LNCAP (cell line): ENCODE data around the gene DNAH2.

Experiments
- TF ChIP-seq, protein P1 (sequence below): fragments of 450-650 bp; IDR thresholded peaks from 2 replicates; pipeline ENCODE4 v1.5.1; 2017; ENCODE audit warnings: mild to moderate bottlenecking

Gene DNAH2

DNA sequence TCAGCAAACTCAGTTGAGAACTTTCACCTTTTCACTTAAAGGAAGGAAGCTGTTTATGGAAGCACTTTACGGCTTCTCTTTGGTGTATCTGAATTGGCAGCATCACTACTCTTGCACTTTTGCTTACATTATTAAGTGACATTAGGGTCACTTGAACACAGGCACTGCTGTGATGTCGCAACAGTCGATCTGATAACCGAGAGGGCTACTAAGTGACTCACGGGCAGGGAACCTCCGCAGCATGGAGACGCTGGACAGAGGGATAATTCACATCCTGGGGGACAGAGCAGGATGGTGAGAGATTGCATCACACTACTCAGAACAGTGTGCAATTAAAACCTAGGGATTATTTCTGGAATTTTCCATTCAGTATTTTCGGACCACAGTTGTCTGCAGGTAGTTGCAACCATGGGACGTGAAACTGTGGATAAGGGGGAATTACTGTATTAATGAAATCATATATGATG, 56.5 kb downstream of the DNAH2 start:
- TF ChIP-seq, protein P1, sequence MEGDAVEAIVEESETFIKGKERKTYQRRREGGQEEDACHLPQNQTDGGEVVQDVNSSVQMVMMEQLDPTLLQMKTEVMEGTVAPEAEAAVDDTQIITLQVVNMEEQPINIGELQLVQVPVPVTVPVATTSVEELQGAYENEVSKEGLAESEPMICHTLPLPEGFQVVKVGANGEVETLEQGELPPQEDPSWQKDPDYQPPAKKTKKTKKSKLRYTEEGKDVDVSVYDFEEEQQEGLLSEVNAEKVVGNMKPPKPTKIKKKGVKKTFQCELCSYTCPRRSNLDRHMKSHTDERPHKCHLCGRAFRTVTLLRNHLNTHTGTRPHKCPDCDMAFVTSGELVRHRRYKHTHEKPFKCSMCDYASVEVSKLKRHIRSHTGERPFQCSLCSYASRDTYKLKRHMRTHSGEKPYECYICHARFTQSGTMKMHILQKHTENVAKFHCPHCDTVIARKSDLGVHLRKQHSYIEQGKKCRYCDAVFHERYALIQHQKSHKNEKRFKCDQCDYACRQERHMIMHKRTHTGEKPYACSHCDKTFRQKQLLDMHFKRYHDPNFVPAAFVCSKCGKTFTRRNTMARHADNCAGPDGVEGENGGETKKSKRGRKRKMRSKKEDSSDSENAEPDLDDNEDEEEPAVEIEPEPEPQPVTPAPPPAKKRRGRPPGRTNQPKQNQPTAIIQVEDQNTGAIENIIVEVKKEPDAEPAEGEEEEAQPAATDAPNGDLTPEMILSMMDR = no peak

DNA sequence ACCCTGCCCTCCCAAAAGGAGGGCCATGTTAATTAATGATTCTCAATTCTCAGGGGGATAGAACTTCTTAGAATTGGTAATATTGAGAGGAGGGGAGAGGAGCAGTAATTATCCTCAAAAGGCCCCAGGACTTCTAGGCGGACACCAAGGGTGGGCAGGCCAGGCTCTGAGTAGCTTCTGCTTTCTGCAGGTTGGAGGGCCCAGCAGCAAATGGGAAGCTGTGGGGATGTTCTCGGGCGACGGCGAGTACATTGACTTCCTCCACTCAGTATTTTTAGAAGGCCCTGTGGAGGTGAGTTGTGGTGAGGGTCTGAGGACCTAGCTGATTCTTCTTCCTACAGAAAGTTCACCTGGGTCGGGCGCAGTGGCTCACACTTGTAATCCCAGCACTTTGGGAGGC, 57.5 kb downstream of the DNAH2 start:
- TF ChIP-seq, protein P1 = no peak

DNA sequence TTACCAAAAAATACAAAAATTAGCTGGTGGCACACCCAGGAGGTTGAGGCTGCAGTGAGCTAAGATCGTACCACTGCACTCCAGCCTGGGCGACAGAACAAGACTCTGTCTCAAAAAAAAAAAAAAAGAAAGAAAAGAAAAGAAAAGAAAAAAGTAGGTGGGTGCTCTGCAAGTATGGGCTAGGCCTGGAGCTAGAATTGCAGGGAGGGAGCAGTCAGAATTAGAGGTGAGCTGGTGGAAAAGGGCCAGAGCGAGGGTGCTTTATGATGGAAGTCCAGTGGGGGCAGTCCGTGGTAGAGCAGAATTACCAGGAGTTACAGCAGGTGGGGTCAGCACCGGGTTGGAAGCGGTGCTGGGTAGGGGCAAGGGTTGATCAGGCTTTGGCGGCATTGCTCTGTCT, 59.5 kb downstream of the DNAH2 start:
- TF ChIP-seq, protein P1 = no peak

DNA sequence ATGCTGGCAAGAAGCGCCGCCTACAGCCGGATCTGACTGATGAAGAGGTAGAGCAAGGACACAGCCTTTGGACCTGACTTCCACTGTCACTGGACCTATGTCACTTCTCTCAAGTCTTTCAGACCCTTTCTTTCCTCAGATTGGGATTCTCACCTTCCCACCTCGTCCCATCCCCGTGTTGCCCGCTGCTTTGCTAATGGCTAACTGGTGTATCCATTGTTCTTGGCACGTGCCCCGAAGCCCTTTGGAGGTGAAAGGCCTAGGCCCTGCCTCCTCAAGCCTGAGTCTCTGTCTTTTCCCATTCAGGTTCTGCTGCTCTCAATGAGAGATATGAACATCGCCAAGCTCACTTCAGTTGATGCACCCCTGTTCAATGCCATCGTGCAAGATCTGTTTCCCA, 63.2 kb downstream of the DNAH2 start:
- TF ChIP-seq, protein P1 = no peak

DNA sequence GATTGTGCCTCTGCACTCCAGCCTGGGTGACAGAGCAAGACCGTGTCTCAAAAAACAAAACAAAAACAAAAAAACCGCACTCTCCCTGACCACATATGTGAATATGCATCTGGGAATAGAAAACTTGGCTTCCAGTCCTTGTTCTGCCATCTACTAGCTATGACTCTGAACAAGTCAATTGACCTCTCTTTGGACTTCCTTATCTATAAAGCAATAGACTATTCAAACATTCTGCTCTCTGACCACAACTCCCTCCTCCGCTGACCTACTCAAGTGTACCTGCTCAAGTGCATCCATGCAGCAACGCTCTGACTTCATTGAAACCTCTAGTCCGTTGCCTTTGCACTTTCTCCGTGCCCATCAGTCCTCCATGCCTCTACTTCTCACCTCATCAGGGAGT, 63.9 kb downstream of the DNAH2 start:
- TF ChIP-seq, protein P1 = no peak

DNA sequence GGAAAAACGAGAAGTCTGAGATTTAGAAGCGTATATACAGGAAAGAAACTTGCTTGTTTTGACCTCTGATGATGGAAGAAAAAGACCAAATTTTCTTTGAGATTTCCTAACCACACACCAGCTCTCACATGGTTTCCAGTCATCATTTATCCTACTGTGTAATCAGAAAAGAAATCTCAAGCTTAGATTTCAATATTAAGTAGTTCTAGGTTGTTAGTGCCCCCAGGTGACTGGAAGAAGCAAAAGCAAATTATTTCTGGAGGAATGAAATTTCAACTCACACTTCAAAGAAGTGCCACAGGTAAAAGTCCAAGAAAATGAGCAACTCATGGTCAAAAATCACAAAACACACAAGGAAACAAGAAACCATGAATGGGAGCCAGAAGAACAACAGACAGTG, 64.7 kb downstream of the DNAH2 start:
- TF ChIP-seq, protein P1 = 0 out of 2 replicates have a peak, but pooled peaks have one; percentile 24

DNA sequence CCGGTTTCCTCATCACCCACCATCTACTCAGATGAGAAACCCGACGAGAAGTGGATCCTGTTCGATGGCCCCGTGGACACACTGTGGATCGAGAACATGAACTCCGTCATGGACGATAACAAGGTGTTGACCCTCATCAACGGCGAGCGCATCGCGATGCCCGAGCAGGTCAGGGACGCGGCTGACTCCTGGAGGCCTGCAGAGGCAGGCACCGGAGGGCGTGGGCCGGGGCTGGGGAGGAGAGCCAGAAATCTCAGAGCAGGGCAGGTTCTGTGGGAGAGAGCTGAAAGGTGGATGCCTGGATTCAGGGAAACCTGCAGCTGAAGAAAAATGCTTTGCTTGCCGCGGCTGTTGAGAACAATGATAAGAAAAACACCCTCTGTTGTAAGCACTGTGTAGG, 69.3 kb downstream of the DNAH2 start:
- TF ChIP-seq, protein P1 = no peak

DNA sequence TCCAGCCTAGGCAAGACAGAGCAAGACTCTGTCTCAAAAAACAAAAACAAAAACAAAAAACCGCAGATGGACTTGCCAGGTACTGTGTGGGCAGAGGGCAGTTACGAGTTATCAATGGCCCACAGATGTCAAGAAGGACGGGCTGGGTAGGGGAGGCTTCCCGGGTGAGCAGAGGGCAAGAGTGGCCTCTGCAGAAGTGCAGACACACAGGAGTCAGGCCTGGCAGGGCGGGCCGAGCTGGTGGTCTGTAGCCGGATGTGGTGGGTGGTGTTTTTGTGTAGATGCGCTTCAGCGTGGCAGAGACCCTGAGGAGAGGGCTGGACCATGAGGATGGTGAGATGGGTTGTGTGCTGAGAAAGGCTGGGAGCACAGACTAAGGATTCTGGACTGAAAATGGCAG, 71.6 kb downstream of the DNAH2 start:
- TF ChIP-seq, protein P1 = no peak
